Activated T-cell treated with anti-CD3 and anti-CD28 coated beads for 1 hour (primary cell): Measurements from ENCODE around the gene SEMA5A.
"Not testable (repeated sequence)": the region's sequence is repeated elsewhere in the genome, so short reads cannot be mapped to it uniquely, and the experiment has no call there.

ENCODE experiments used
- DNase-seq: peaks from one replicate; pipeline ENCODE4 v3.0.0-alpha.2; 2020; ENCODE audit warnings: low read depth

The SEMA5A gene

DNA sequence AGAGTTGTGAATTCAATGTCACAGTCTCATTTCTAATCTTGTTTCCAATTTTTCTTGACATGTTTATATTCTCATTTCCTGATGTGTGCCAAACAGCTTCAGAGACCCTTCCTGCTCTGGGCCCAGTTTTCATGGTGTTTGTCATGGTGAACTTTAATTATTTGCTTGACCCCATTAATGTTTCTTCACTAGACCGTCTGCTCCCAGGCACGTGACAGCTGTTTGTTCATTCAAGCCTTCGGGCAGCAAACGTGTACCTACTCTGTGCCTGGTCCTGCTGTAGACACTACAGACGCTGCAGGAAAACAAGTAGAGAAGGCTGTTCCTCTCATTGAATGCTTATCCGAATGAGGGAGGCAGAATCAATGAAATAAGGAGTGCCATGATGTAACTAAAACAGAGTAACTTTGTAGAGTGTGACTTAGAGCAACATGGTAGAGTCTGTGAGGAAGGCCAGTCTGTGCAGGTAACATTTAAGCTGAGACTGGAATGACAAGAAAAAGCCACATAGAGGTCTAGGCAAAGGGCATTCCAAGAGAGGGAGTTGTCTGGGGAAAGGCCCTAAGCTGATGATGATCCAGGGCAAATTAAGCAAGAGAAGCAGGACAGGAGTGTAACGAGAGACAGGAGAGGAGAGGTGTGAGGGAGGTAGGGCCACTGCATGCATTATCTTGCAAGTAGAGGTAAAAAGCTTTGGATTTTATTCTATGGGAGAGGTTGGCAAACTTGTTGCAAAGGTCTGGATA, 191.4 kb downstream of the SEMA5A start:
- DNase-seq = no peak

DNA sequence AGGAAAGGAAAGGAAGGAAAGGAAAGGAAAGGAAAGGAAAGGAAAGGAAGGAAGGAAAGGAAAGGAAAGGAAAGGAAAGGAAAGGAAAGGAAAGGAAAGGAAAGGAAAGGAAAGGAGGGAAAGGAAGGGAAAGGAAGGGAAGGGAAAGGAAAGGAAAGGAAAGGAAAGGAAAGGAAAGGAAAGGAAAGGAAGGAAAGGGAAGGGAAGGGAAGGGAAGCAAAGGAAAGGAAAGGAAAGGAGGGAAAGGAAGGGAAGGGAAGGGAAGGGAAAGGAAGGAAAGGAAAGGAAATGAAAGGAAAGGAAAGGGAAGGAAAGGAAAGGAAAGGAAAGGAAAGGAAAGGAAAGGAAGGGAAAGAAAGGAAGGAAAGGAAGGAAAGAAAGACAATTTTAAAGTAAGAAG, 192.8 kb downstream of the SEMA5A start:
- not testable (repeated sequence) for DNase-seq

- DNase-seq = no peak
These were observed 194.3 kb downstream of the SEMA5A start for GRCh38 chr5:9351546-9351945.

DNA sequence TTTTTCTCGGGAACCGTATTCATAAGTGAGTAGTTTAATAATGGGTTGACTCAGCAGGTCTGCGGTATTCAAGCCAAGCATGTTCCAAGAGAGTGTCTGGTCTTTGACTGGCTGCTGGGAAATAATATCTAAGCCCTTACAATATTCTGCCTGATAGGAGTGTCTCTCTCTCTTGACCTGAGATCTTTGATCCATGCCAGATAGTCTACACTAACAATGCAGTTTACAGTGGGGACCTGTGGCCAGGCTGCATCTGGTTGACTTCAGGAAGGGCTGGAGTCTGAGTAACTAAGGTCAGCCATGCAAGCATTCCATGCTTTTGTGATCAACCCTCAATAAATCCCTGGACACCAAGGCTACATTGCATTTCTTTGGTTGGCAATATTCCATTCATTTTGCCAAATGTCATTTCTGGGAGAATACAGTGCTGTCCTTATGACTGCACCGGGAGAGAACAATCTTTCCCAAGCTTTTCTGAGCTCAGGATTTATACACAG, 195.5 kb downstream of the SEMA5A start:
- no peak for DNase-seq

GRCh38 chr5:9348401-9348996, 197.4 kb downstream of the SEMA5A start:
- no peak for DNase-seq

DNA sequence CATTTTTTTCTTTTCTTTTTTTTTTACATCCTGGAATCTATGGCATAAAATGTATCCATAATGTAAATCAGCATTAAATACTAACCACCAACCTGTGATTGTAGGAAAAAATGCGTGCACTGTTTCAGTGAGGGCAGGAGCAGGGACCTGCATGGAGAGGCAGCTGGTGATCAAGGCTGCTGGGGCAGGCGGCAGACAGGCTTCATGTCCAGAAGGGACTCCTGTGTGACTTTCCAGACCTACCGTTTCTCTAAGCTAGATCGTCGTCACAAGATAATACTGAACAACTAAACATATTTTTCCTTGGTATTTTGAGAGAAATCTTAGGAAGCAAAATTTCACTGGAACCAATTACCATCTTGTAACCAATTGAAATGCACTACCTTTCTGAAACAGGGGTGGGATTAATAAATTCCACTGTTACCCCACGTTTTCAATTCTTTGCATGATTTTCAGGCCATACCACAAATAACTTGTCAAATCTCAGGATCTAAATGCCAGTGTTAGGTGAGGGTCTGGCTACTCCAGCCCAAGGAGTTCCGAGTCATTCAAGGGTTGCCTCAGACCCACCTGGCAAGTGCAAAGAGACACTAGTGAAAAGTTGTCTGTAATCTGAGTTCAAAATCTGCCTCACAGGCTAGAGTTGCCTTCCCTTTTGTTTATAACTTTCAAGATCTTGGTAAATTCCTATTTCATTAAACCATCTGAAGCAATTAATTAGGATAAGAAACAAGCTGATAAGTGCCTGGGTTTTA, 198.2 kb downstream of the SEMA5A start:
- DNase-seq = no peak

DNA sequence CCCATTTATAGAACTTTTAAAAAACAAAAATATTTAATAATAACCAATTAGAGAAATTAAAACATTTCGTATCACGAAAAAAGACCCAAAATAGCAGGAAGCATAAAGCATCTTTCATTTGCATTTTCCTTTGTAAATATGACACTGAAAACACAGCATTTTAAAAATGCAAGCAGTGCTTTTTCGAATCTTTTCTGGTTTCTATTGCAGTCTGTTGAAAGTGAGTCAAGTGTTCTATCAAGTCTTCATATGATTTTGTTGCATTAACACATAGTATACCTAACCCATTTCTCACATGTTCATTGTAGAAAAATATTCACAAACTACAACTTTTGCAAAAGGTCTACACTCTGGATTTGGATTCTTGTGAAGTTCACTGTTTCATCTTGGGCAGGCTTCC, 198.8 kb downstream of the SEMA5A start:
- no peak for DNase-seq

DNA sequence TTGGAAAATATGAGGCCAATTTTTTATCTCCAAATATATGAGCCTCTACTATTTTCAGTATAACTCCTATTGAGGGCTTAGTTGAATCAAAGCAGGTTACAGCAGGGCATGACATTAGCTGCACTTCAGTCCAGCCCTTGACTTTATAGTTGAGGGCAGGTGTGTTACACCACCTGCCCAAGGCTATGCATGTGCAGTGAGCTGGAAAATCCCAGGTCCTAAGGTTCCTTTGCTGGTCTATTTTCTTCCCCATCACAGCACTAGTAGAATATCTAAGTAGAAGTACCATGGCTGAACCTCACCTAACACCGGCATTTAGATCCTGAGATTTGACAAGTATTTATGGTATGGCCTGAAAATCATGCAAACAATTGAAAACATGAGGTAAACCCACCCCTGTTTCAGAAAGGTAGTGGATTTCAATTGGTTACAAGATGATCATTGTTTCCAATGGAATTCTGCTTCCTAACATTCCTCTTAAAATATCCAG, 201.1 kb downstream of the SEMA5A start:
- DNase-seq = no peak

- DNase-seq = no peak
These were observed 202.6 kb downstream of the SEMA5A start for GRCh38 chr5:9343146-9343850.

GRCh38 chr5:9342161-9342787, 203.6 kb downstream of the SEMA5A start:
- DNase-seq = no peak

DNA sequence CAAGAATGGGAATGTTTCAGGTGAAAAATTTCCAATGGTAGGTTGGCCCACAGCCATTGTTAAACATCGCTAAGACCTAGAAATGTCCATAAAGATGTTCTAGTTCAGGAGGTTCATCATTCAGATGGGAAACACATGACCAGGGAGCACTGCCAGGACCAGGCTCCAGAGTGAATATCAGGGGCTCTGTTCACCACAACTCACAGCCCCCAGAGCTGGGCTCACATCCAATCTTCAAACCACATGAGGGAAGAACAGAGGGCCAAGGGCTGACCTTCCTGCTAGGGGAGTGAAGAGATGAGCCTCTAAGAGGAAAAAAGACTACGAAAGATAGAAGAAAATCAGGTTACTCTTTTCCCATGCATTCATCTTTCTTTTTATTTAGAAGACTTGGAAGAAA, 205.8 kb downstream of the SEMA5A start:
- no peak for DNase-seq

DNA sequence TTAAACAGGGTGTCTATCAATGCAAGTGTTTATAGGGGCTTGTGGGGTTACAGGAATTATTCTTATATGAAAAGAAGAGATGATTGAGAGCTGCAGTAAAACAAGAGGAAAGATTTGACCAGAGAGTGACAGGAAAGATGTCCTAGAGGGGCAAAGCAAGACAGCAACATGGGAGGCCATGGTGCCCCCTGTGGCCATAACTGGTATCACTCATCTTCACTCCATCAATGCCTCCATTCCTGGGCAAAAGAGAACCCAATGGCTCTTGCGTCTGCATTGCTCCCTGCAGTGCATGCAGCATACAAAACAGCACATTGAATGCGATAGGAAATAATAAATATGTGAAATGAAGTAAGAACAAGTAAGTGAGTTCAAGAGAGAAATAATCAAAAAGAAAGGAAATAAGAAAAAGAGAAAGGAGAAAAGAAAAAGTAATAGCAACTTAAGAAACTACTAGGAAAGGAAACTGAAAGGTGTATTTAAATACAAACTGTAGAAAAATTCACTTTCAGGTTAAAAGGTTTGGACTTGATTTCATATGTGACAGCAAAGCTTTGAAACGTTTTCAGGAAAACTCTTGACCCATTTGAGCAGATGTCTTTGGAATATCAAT, 206.6 kb downstream of the SEMA5A start:
- DNase-seq = no peak

GRCh38 chr5:9338796-9339195, 207.1 kb downstream of the SEMA5A start:
- DNase-seq = no peak

DNA sequence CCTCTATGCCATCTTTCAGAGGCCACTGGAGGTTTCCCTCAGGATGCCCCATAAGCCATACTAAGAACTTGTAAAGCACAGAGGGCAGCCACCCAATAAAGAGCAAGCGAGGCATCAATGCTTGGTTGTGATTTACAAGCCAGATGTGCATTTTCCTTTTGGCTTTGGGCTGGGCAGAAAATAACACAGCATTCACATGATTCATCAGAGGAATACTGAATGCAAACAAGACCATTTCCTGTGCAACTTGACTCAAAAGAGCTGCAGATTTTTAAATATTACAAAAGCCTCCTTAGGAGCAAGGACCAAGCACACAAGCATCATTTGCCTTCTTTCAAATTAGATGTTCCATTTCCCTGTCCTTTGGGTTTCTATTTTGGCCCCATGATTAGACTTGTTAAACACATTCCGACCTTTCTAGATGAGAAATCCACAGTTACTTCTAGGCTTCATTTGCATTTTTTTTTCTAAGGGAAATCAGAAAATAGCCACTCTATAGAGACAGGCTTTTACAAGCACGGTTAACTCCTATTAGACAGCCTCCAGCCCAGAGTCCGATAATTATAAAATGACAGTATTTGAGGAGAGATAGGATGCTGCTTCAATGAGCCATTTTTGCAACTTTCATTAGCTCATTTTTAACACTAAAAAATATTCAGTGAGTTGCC, 207.8 kb downstream of the SEMA5A start:
- no peak for DNase-seq

- DNase-seq = no peak
These were observed 209.9 kb downstream of the SEMA5A start for GRCh38 chr5:9335754-9336495.

GRCh38 chr5:9335269-9335668, 210.6 kb downstream of the SEMA5A start:
- DNase-seq = no peak

DNA sequence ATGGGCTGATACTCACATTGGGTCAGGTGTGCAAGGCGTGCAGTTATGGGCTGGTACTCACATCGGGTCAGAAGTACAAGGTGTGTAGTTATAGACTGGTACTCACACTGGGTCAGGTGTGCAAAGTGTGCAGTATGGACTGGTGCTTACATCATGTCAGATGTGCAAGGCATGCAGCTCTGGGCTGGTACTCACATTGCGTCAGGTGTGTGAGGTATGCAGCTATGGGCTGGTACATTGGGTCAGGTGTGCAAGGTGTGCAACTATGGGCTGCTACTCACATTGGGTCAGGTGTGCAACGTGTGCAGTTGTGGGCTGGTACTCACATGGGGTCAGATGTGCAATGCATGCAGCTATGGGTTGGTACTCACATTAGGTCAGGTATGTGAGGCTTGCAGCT, 213.8 kb downstream of the SEMA5A start:
- DNase-seq = no peak

GRCh38 chr5:9331372-9331771, 214.5 kb downstream of the SEMA5A start:
- DNase-seq = no peak

GRCh38 chr5:9329125-9329524, 216.8 kb downstream of the SEMA5A start:
- no peak for DNase-seq

GRCh38 chr5:9325549-9325948, 220.3 kb downstream of the SEMA5A start:
- DNase-seq = no peak
